ENCODE results near the gene PPFIBP2.

The PPFIBP2 gene

DNA sequence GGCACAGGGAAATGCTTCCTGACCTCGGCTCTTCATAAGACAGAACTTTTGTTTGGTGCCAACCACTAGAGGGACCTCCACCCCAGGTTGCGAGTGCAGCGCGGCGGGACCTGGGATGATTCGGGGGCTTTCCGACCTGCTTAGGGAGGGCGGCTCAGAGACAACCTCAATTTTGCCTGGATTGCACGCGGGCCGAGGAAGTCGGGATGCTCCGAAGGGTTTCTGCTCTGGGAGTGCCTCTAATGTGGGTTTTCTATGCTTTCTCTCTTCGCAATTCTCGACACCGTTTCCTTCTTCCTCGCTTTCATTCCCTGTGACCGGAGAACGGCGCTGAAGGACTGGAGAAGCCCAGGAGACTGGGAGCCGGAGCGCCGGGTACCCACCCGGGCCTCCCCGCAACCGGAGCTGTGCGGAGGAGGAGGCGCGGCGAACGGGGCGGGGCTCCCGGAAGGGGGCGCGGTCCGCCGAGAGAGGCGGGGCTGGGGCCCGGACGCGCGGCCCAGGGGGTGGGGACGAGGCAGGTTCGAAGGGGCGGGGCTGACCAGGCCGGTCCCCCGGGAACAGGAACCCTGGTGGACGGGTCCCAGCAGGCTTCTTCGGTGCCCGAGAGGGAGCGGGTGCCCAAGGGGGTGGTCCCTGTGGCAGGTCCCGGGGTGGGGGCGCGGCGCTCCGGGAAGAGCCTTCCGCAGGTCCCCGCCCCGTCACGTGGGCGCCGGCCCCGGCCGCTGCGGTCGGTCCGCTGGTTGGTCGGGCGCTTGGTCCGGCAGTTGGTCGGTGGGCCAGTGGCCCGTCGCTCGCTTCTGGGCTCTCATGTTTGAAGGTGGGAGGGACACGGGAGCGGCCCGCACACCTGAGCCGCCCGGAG, at the start of gene PPFIBP2:
Gene PPFIBP2, plus strand, starts transcription at position 766 of the 865 bp plus-strand sequence. CDS start 35,477 bp downstream, outside the sequence.
- peak in 1 of 2 donors; percentile 82 for DNase-seq

DNA sequence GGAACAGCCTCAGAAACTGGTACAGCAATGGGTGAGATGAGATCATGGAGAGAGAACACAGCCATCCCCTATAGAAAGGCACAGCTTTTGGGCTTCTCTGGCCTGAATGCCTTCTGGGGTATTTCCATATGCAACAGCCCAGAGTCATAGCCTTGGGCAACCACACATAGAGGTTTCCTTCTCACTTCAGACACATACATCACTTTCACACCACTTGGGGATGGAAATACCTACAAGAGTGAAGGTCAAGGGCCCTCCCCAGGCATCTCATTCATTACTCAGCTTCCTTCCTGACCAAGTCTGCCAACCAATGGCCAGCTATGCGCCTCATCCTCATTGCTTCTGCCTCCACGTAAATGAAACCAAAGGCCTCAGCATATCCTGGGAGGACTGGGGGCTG, 46.1 kb upstream of the PPFIBP2 start:
- DNase-seq = no peak

DNA sequence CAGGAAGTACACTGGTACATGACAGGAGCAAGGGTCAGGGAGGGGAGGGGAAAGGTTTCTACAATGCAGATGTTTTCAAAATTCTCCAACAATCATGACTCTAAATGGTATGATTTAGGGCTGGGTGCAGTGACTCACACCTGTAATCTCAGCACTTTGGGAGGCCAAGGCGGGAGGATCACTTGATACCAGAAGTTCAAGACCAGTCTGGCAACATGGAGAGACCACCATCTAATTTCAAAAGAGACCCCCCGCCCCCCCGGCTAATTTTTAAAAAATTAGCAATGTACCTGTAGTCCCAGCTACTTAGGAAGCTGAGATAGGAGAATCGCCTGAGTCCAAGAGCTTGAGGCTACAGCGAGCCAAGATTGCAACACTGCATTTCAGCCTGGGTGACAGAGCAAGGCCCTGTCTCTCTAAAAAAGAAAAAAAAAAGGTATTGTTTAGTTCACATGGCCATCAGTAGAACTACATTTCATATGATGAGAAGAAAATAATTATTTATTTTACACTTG, 44.4 kb upstream of the PPFIBP2 start:
- DNase-seq = no peak

DNA sequence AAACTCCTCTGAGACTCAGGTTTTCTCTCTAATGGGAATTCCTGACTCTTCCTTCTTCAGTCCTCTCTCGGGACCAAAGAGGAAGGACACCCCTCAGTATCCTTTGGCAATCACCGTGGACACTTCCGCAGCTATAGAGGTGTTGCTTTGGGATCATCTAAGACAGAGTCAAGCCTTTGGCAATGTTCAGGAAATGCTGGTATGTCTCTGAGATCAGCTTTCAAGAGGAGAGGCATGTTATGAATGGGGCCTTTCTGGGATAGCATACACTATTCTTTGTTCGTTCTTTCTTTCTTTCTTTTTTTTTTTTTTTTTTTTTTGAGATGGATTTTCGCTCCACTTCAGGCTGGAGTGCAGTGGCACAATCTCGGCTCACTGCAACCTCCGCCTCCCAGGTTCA, 42.7 kb upstream of the PPFIBP2 start:
- DNase-seq = no peak

DNA sequence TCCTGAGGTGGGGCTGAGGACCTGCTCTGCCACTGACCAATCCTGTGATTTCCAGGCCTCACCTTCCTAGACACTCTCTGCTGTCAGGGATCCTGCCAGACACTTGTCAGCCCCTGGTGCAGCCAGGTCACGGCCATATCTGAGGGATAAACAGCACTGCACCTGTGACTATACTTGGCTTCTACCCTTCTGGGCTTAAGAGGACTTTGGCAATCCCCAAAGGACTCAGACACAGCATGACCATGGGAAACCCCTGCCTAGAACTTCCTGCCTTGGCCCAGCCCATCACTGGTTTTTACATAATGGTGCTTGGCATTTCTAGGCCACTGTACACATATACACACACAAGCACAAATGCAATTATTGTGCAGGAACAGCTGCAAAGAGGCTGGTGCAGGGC, 40.1 kb upstream of the PPFIBP2 start:
- no peak for DNase-seq

DNA sequence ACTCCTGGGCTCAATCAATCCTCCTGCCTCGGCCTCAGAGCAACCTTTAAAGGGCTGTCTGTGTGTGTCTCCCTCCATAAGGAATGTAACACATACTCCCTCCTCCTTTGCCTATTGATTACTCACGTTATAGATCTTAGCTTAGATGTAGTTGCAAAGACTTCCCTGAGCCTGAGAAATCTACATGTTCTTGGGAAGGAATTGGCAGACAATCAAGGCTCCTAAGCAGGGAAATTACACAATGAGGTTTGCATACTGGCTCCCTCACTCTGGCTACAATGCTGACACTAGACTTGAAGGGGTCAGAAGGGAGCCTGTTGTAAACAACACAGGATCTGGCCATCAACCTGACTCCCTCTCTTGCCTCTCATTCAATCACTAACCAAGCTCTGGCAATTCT, 33.7 kb upstream of the PPFIBP2 start:
- no peak for DNase-seq

DNA sequence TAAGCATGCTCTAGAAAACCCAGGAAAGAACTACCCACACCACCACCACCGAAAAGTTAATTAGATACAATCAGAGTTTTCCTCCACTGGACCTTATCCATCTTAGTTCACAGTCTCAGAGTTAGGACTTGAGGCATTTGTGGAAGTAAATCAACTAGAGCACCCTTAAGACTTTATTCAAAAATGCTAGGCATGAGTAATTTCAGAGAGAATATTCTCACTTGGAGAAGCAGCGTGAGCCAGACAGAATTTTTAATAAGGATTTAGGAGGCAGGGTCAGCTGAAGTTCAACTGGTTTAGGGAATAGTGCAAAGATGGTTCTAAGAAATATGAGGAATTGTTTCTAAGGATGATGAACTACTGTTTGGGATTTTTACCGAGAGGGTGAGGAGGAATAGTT, 29.7 kb upstream of the PPFIBP2 start:
- DNase-seq = no peak

DNA sequence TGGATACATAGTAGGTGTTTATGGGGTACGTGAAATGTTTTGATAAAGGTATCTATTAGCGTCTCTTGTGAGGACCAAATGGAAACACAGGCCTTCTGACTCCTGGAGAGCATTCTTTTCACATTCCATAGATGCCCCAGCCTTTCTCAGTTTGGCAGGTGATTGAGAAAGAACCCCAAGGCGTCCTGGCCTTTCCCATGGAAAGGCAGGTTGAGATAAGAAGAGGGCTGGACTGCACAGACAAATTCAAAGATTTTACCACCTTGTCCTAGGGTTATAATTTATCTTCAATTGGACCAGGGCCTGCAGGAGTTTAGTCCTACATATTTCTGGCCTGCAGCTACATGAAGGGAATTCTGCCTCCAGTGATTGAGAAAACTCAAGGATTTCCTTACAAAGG, 29.2 kb upstream of the PPFIBP2 start:
- no peak for DNase-seq

DNA sequence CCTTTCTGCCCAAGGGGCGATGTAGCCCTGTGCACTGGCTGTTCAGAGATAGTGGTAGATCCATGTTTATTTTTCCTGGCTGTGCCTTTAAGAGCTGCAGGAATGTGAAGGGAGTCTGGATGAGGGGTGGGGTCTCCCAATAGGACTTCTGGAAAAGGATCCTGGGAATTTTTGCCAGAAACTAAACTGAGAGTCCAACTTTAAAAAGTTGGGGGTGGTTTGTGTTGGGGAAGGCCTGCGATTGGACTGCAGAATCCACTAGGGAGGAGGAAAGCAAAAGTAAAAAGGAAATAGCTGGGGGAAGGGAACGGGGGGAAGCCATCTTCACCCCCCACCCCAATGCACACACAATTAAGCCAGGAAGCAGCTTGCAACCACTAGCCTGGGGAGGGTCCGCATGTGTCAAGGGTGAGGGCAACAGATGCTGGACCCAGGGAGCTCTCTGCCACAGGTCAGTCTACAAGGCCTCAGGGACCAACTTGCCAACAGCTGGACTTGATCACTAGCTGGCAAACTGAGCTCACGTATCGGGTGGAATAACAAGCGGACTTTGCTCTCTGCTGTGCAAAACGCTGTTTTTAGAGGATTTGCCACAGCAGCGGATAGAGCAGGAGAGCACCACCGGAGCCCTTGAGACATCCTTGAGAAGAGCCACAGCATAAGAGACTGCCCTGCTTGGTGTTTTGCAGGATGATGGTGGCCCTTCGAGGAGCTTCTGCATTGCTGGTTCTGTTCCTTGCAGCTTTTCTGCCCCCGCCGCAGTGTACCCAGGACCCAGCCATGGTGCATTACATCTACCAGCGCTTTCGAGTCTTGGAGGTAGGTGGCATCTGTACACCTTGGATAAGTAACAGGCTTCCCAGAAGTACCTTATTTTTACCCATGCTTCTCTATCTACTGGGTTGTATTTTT, 28.4 kb upstream of the PPFIBP2 start, which contains the start of gene OLFML1:
Gene OLFML1, plus strand, starts transcription at position 321 of the 912 bp plus-strand sequence. Its CDS starts 370 bp downstream, at position 691.
- no peak for DNase-seq

DNA sequence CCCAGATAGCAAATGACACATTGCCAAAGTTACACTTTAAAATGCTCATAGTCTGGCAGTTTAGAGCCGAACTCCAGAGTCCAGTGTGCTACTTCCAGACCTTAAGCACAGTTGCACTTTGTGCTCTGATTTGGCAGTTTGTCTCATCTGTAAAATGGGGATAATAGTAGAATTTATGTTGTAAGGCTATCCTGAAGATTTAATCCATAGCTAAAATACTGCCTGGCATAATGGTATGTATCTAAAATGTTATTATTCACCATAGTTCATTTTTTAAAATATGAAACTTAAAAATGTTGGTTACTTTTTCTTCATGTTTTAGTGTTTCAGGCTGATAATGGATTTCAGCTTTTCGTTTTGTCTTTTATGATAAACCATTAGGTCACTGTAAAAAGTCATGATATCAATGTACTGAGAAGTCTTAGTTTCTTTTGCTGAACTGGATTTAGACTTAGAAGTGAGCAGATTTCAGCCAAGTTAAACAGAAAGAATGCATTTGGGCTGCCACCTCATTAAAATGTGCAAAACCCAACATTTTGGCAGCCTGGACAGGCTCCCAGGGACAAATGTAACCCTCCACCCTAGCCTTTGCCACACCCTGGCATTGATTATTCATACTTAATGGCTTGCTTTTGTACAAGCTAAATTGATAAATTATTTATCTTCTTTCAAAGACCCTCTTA, 27.6 kb upstream of the PPFIBP2 start:
- DNase-seq = no peak

DNA sequence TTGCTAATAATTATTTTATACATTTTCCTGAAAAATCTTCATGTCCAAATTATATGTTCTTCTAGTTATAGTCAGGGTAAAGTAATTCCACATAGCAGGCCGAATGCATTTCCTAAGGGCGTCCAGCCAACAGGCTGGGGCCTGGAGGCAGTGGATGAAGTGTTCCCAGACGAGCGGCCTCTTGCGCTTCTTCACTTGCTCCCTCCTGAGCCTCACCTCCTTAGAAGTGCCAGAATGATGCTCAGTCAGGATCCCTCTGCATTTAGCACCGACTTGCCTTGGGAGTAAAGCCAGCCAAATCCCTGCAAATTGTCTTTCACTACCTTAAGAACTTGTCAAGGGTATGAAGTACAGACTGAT, 27.0 kb upstream of the PPFIBP2 start:
- no peak for DNase-seq

DNA sequence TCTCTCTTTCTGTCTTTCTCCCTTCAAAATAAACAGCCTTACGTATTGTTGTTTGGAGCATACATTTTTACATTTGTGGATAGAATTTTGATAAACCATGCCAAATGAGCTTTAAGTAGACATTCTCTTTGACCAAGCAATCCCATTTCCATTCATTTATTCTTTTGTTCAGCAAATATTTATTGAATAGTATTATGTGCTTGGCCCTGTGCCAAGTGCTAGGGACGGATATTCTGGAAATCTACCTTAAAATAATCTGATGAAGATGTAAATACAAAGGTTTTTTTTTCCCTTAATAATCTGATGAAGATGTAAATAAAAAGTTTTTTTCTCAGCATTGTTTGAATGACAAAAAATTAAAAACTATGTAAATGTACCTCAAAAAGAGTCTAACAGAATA, 26.4 kb upstream of the PPFIBP2 start:
- DNase-seq = no peak

DNA sequence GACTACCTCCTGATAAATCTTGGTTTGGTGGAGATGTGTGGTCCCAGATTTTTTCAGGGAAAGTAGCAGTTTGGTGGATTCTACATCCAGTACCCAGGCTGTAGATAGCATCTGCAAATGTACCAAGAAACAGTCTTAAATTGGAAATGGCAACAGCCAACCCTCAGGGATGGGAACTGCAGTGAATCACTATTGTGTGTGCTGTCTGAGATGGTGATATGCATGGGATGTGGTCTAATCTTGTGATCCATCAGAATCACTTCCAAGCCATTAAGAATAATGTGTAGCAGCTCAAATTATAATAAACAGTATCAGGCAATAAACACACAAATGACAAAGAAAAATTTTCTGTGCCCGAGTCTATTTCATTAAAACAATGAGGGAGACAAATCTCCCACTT, 25.1 kb upstream of the PPFIBP2 start:
- DNase-seq = no peak

DNA sequence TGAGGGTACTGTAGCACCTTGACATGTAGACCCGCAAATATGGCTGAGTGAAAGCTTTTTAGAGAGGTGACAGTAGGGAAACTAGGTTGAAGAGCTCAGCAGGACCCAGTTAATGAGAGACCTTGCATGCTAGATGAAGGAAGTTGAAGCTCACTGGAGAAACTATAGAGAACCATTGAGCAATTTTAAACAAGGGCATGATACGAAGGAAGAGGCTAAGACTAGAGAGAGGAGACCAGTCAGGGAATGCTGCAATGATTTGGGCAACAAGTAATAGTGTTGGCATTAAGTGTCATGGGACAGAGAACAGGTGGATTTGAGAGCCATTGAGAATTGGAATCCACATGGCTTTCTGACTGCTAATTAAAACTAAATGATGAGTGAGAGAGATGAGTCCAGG, 24.4 kb upstream of the PPFIBP2 start:
- DNase-seq = no peak

DNA sequence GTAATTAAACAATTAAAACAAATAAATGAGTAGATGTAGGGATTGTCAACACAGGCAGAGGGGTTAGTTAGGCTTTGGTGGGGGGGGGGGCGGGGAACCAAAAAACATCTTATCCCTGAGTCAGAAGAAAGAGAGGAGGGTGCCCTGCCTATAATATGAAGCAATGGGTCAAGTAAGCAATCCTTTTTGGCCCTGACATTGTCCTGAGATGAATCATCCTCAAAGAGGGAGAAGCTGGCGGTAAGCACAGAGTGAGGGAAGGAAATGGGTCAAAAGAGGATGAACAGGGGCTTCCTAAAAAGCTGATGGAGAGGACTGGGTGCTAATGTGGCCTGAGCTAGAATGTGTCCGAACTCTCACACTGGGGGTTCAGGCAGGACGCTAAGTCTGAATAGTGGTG, 23.7 kb upstream of the PPFIBP2 start:
- DNase-seq = no peak

DNA sequence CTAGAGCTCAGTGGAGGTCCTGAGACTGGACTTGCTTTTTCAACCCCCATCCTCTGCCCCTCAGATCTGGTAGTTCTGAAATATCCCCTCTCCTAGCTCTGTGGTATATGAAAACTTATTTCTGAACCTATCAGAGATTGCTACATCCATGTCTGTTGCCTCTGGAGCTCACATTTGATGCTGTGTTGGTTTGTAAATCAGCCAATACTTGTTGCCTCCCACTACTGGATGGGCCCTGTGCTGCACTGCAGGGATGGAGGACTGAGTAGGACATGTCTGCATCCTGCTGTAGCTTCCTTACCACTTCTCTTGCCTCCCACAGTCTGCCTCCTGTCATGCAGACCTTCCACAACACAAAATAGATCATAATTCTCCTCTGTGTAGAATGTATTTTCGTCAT, 23.3 kb upstream of the PPFIBP2 start:
- no peak for DNase-seq

DNA sequence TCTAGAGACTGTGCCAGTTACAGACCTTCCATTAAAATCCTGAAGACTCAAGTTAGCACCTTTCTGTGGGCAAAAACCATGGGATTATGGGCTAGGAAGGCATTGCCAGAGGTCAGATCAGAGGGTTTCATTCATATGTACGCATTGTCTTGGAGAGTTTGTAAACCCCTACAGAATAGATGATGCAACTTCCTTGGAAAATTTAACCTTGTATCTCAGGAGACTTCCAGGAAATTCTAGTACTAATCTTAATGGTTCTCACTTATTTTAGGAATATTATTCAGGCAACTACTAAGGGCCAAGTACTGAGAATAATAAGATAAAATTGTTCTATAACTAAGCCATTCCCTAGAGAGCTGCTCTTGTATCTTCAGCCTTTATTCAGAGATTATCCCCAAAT, 21.5 kb upstream of the PPFIBP2 start:
- DNase-seq = no peak

DNA sequence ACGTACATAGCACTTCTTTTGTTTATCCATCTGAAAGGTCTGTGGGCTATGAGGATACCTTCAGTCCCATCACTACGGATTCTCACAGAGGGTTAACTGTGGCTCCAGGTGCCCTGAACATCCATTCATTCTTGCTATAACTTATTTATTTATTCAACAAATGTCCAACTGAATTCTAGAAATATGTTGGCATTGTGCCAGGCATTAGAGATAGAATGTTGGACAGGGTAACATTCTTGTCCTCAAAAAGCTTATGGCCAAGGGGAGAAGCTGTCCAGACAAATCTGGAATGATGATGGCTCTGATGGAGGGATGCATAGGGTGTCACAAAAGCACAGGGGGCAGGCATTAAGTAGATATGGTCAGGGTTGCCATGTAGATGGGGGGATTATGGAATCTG, 20.1 kb upstream of the PPFIBP2 start:
- DNase-seq = no peak

DNA sequence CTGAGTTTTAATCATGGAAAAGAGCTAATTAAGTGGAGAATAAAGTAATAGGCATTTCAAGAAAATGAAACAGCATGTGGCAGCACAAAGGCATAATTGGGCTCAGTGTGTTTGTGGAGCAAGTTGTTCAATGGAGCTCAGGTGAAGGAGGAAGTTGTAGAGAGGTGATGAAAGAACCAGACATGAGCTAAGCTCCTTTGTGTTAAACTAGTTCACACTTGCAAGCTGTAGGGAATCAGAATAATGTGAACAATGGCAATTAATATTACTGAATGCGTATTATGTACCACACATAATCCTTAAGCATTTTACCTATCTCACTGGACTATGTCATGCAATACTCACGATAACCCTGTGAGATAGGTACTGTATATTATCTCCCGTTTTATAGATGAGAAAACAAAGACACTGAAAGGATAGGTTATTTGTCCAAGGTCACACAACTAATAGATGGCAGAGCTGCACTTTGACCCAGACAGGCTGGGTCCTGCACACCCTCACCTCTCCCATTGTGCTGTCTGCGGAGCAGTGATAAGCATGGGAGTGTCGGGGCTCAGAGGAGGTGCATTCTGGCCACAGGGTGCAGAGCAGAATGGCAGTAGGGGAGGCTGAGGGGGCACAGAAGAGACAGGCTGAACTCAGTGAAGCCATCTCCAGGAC, 19.6 kb upstream of the PPFIBP2 start:
- no peak for DNase-seq

DNA sequence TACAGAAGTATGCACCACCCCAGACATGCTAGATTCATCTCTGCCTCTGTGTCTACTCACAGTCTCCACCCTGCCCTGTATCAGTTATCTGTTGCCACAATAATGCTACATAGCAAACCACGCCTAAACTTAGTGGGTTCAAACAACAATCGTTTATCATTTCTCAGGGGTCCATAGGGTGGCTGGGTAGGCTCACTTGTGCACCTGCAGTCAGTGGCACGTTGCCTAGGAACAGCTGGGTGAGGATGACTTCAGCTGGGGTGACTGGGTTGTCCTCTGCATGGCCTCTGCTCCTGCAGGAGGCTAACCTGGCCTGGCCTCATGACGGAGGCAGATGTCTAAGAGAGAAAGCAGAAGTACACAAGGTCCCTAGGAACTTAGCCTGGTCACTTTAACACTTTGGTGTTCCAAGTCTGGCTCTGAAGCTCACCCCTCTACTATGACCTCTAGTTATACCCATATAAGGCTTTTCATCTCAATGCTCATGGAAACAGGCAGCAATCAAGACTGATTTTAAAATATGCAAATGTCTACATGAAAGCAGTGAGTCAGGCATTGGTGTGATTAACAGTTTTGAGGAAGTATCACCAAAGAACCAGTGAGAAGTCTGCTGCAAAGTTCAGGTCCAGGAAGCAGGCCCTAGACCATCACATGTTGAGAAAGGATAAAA, 17.8 kb upstream of the PPFIBP2 start:
- DNase-seq = no peak

DNA sequence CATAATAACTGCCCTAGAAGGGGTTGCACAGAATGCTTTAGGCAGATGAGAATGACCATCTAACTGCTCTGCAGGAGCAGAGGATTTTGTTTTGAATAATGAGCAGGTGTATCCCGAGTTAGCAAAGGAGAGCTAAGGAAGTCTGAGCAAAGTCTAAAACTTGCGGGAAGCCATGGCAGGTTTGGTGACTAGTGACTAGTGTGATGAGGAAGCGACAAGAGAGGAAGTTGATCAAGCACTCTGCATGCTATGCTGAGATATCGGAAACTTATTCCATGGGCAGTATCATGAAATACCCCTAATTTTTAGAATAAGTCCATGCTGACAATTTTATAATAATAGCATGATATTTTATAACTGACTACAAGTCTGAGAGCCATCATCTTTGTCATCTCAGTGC, 15.6 kb upstream of the PPFIBP2 start:
- DNase-seq = no peak

DNA sequence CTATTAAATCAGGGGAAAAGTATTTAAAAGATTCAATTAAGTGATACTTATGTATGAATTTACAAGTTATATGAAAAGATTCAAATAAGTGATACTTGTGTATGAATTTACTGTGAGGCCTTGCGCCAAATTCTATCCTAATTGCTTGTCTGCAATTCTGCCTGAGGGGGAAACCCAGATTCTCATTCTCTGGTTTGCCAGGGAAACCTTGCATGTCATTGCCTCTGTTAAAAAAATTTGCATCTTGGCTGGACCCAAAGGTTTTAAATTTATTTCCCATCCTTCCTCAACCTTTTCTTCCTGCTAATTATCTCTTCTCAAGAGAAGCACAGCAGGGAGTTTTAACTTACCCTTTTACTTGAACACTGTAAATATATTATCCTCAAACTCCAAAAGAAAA, 14.7 kb upstream of the PPFIBP2 start:
- no peak for DNase-seq
